ENCODE measurements around the gene ZNF865. TPM values are rescaled to one million over a fixed set of nuclear protein-coding genes. Genes with fewer than 3 reads are reported as not detected.

ZNF865 gene
- total and polyA plus RNA-seq, 2 donors (not counting 3 experiments of a cell fraction or from before 2014, with no cell fraction given) = 4.0 to 10.1 TPM

- no peaks in the 10 kb centered on the region for H4K20me1 ChIP-seq (replicated peaks; ENCODE audit: control insufficient read depth, extremely low read depth, insufficient read depth, low read length)
- H3K27ac ChIP-seq (ENCODE audit: insufficient read depth, low read depth, low read length) = no peak overlapping the region
- no peaks in the 10 kb centered on the region for H3K9me1 ChIP-seq (replicated peaks; ENCODE audit: control insufficient read depth, extremely low read depth, insufficient read depth, low read length)
- H3K36me3 ChIP-seq (ENCODE audit: control insufficient read depth in 2 of 2, extremely low read depth in 1 of 2, insufficient read depth in 2 of 2, low read length in 2 of 2) = peaks cover 0 to 5% of the 10 kb centered on the region in 2 experiments
- FAIRE-seq (no peak), DNase-seq (ENCODE audit: low read depth, low spot score) (no peak)
- H3K4me2 ChIP-seq (ENCODE audit: insufficient read depth, low read length) = peak overlapping the region; percentile 59
- ChIA-PET CTCF (interaction anchor here (0.7 to 3.8 kb wide), 28 partner anchors 11 to 466 kb away, joined by 3 to 40 read pairs (median 6); partner anchors contain the start of genes ZNF628 and ZNF784), POLR2A (no interaction called here)
- peak overlapping the region in 1 of 3 experiments; percentile 25 for H3K4me3 ChIP-seq (replicated peaks in 1 of 3; ENCODE audit: insufficient read depth in 1 of 3, low read depth in 1 of 3, low read length in 3 of 3)
- no peak overlapping the region for H2AFZ ChIP-seq (ENCODE audit: low read depth, low read length)
- H3K79me2 ChIP-seq (ENCODE audit: control insufficient read depth, insufficient read depth, low read length) = peaks cover 26% of the 10 kb centered on the region
- no peaks in the 10 kb centered on the region for H3K27me3 ChIP-seq (ENCODE audit: control insufficient read depth in 2 of 2, insufficient read depth in 2 of 2, low read length in 2 of 2)
- no peaks in the 10 kb centered on the region for H3K9me3 ChIP-seq (replicated peaks; ENCODE audit: control insufficient read depth, insufficient read depth, low read length)
- dilution Hi-C loops (cut with MboI; ENCODE audit: extremely low pct_ligation_motif_present, low sequenced_read_pairs) = loop anchor here (10.0 kb wide), 1 partner anchor 92 kb away; no protein-coding TSS in a partner anchor
- intact Hi-C loops (cut with micrococcal nuclease) = loop anchor here (1.0 to 10.0 kb wide), 4 partner anchors 90 to 352 kb away; partner anchors contain the start of genes C19orf85, ISOC2, PPP6R1 and RPL28
- H3K4me1 ChIP-seq (ENCODE audit: control insufficient read depth, extremely low read depth, insufficient read depth, low read length) = peaks cover 13% of the 10 kb centered on the region
- no peak for TF ChIP-seq MAX (IDR thresholded peaks at IDR 0.05; ENCODE audit: insufficient read depth, insufficient read length)
- TF ChIP-seq CTCF (IDR thresholded peaks at IDR 0.05; ENCODE audit: extremely low read depth in 1 of 2, insufficient read depth in 1 of 2, low read depth in 1 of 2, low read length in 2 of 2) = no peak
- no peak for TF ChIP-seq FOS (IDR thresholded peaks at IDR 0.05; ENCODE audit: borderline replicate concordance, insufficient read depth, low read length)
- TF ChIP-seq JUN (IDR thresholded peaks at IDR 0.05; ENCODE audit: borderline replicate concordance, insufficient read depth, insufficient read length, low read depth) = no peak
- no peak for TF ChIP-seq GATA2 (IDR thresholded peaks at IDR 0.05; ENCODE audit: insufficient read depth, insufficient read length, low read depth, low read length)
- TF ChIP-seq EZH2 (IDR thresholded peaks at IDR 0.05; ENCODE audit: borderline replicate concordance, low read depth, low read length, severe bottlenecking) = no peak
- TF ChIP-seq POLR2AphosphoS5 (IDR thresholded peaks at IDR 0.05; ENCODE audit: insufficient read depth, low read depth, low read length) = no peak
- TF ChIP-seq POLR2A (IDR thresholded peaks at IDR 0.05; ENCODE audit: low read depth, low read length) = no peak
- TF ChIP-seq MYC (IDR thresholded peaks at IDR 0.05; ENCODE audit: low read depth, low read length) = no peak
- no peak overlapping the region for H3K9ac ChIP-seq (replicated peaks; ENCODE audit: extremely low read depth, insufficient read depth, low read length)
- BruUV-seq (replicated peaks) = no TSS peak
These were observed 1.4 kb downstream of the ZNF865 start for GRCh38 chr19:55606817-55607216.
